EL (cell line): ENCODE data around the gene NDUFAF3.

ENCODE experiments used
- DNase-seq: peaks from one replicate; pipeline ENCODE4 v3.0.0-alpha.2; 2016

NDUFAF3 gene

DNA sequence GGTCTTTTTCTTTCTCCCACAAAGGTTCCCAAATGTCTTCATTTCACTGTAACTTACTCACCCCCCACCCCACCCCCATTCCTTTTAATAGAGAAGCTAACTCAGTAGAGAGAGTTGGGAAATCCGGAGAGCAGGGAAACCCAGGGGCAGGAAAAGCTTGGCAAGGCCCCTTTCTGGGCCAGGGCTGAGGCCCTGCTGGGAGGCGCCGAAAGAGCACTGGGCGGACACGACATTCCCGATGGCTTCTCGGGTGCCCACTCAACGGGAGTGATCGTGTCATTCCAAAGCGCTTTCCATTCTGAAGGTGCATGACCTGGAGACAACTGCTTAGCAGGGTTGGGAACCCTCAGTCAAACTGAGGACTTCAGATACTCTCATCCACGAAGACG lies 2.0 kb upstream of the NDUFAF3 start:
- peak; percentile 38 for DNase-seq

GRCh38 chr3:49020330-49021212 lies 1.4 kb upstream of the NDUFAF3 start:
- DNase-seq: peak; percentile 42

DNA sequence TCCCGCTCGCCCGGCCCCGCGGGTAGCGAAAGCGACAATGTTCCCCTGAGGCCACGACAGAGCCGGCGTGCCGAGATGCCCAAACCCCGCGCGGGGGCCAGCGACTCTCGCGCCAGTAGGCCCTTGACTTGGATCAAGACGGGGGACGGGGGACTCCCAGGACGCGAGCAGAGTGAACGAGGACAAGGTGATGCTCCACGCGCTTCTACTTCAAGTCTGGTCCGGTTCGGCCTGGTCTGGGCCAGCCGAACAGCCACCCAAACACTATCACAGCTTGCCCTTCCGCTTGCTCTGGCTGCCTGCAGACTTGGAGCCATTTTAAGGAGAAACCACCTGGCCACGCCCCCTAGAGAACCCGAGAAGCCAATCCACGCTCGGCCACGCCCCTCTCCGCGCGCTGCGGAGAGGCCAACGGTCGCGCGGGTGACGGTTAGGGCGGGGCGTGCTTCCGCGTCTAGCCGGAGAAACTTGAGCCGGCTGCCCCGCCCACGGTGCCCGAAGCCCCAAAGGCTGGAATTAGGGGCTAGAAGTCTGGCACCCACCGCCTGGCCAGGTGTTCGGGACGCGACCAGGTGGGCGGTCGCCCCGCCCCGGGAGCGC lies 608 bp upstream of the NDUFAF3 start:
- DNase-seq: peak; percentile 98

- peak; percentile 45 for DNase-seq
These were observed 809 bp downstream of the NDUFAF3 start for GRCh38 chr3:49022688-49023171.

DNA sequence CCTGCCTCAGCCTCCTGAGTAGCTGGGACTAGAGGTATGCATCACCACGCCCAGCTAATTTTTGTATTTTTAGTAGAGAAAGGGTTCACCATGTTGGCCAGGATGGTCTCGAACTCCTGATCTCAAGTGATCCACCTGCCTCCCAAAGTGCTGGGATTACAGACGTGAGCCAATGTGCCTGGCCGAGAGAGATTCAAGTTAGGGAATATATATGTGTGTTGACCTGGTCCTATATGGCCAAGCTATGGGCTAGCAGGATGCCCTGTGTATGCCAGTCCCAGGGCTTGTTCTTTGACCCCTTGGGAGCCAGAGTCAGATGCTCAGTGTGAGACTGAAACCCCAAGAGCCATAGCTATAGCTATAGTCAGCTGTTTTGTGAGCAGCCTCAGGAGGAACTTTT lies 1.9 kb downstream of the NDUFAF3 start:
- DNase-seq: no peak

- no peak for DNase-seq
These were observed 2.5 kb downstream of the NDUFAF3 start for GRCh38 chr3:49024449-49024848.

GRCh38 chr3:49025005-49025792 lies 3.3 kb downstream of the NDUFAF3 start:
- no peak for DNase-seq

GRCh38 chr3:49025793-49026520 lies 4.0 kb downstream of the NDUFAF3 start:
- DNase-seq: no peak

DNA sequence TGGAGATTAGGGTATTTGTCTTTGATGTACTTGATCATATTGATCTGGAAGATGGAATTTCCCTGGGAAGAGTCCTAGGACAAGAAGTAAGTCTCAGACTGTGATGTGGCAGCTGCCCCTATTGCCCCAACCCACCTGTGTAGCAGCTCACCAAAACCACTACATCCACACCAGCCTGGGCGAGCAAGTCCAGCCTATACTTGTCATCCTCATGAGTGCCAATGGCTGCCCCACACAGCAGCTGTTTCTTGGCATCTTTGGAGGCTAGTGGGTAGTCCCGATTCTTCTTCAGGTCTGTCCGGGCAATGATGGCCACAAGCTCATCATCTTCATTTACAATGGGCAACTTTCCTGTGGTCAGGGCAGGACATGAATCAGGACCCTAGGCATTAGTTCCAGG lies 4.6 kb downstream of the NDUFAF3 start:
- no peak for DNase-seq

GRCh38 chr3:49027634-49028033 lies 5.7 kb downstream of the NDUFAF3 start:
- no peak for DNase-seq

- no peak for DNase-seq
These were observed 6.4 kb downstream of the NDUFAF3 start for GRCh38 chr3:49028298-49028672.

DNA sequence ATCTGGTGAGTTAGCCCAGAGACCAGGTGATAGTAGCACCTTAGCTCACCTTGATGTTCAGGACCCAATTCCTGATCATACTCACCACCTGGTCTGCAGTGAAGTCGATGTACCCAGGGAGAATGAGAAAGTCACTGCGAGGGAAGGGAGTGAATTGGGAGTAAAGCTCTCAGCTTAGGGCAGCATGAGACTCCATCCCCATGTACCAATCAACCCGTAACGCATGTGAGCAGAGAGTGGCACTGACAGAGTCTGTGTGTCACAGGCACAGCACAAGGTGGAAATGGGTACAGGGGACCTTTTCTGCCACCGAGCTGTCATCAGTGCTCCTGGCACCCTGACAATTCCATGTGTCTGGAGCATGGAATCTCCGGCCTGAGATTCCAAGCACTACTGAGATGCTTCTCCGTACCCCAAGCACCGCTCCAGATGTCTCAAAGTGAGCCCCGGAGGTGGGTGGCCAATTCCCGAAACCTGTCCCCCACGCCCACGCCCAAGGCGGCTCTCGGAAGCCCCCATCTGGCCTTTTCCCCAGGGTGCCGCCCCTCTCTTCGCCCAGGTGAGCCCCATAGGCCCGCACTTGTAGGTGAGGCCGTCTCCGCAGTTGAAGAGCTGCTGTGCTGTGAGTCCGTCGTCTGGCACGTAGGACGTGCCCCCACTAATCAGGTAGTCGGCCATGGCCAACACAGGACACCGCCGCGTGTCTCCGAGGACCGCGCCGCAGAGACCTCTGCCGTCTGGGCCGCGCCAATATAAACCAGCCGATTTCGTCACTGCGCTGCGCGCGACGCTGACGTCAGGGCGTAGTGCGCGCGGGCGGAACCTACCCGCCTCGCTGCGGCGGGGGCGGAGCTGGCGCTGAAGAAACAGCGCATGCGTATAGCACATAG lies 7.0 kb downstream of the NDUFAF3 start, which contains the start of gene IMPDH2:
Gene IMPDH2, minus strand, starts transcription at position 726 of the 890 bp plus-strand sequence. Its CDS starts 48 bp downstream, at position 678.
- DNase-seq: peak; percentile 91

GRCh38 chr3:49029563-49029884 lies 7.6 kb downstream of the NDUFAF3 start:
- no peak for DNase-seq

DNA sequence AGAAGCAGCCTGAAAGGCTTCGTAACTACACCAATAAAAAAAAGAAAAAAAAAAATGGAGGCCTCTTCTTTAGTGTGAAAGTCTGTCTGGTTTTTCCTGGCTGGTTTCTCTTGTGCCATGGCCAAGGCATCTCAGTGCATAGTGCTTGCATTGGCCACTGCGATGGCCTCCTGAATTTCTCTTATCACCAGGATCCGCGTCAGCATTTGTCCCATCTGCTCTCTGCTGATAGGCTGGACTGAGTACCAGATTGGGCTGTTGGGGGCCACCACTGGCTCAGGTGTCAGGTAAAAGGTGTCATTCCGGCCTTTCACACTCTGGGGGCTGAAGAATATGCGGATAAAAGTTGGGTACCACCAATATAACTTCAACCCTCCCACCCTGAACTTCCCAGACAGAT lies 8.4 kb downstream of the NDUFAF3 start:
- DNase-seq: no peak

DNA sequence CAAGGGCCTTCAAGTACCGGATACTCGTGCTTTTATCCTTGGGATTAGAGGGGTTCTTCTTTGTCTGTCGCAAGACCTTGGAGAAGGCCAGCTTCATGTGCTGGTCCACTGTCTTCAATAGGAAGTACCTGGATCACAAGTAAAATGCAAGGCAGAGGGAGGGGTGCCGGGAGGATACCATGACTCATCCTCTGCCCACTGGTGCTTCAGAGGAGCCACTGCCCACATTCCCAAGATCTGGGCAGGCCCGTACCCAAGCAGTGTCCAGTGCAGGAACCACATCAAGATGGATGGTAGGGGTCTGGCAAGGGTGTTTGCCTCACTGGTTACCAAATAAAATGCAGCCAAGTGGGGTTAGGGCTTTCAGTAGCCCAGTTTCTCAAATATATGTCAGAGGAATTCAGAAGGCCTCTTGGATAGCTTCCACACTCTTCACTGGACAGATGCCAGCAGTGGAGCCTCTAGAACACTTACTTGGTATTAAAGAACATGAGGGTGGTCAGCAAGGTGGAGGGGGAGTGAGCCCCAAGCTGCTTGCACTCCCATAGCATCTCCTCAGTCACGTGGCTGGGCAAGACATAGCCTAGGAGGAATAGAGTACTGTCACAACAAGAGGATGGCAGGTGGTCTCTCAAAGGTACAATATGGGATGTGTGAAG lies 10.9 kb downstream of the NDUFAF3 start:
- peak; percentile 45 for DNase-seq

DNA sequence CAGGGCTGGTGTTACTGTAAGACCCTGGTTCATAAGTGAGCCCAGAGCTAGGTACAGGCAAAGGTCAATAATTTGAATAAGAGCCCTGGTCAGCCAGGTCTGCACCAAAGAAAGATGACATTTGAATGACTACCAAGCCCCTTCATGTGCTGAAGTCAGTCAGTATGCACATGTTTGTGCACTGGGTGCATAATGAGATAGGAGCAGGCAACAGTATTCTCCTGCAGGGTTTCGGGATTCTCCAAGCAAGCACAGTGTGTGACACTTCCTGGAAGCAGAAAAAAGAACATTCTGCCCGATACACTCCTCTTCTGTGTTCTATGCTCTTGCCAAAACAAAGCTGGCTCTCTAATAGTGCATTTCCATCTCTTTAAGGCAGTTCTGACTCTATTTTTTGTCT lies 12.7 kb downstream of the NDUFAF3 start:
- no peak for DNase-seq

DNA sequence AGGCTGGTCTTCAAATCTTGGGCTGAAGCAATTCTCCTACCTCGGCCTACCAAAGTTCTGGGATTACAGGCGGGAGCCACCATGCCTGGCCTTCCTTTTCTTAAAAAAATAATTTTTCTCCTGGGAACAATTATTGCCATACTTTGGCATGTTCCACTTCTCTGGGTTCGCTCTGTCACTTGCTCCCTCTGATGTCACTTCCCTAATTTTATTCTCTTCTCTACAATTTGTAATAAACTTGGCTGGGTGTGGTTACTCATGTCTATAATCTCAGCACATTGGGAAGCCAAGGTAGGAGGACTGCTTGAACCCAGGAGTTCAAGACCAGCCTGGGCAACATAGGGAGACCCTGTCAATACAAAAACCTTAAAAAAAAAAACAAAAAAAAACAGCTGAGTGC lies 13.4 kb downstream of the NDUFAF3 start:
- DNase-seq: no peak

- DNase-seq: no peak
These were observed 31.6 kb downstream of the NDUFAF3 start for GRCh38 chr3:49053543-49053942.

- no peak for DNase-seq
These were observed 32.5 kb downstream of the NDUFAF3 start for GRCh38 chr3:49054344-49054862.

- DNase-seq: no peak
These were observed 35.3 kb downstream of the NDUFAF3 start for GRCh38 chr3:49057268-49057667.

DNA sequence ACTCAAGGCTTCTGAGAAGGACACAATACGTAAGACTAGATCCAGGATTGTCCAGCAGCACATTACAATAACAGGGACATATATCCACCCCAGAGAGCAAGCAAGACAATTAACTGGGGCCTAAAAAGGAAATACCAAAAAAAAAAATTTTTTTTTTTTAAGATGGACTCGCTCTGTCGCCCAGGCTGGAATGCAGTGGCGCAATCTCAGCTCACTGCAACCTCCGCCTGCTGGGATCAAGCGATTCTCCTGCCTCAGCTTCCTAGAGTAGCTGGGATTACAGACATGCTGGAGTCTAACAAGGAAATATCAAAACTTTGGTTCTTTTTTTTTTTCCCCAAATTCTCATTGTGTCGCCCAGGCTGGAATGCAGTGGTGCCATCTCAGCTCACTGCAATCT lies 36.1 kb downstream of the NDUFAF3 start:
- DNase-seq: no peak
